GM19372 (cell line): ENCODE data around the gene PSMA7.
"Not testable (repeated sequence)": the region's sequence is repeated elsewhere in the genome, so short reads cannot be mapped to it uniquely, and the experiment has no call there.

ENCODE experiments used
- ATAC-seq: cut with Tn5 transposase; IDR thresholded peaks from one replicate; pipeline ENCODE4 v1.9.1; 2021; ENCODE audit warnings: mild to moderate bottlenecking, low read depth, moderate library complexity; ENCODE audit not compliant: unreplicated experiment

Gene PSMA7

GRCh38 chr20:62157387-62158087 is 14.3 kb upstream of the PSMA7 start:
- no peak for ATAC-seq

GRCh38 chr20:62156592-62157386 is 13.6 kb upstream of the PSMA7 start:
- ATAC-seq, result no peak

- no peak for ATAC-seq
These were observed 13.0 kb upstream of the PSMA7 start for GRCh38 chr20:62156254-62156556.

GRCh38 chr20:62155428-62156253 is 12.4 kb upstream of the PSMA7 start:
- no peak for ATAC-seq

GRCh38 chr20:62151835-62152364 is 8.7 kb upstream of the PSMA7 start:
- no peak for ATAC-seq

- no peak for ATAC-seq
These were observed 8.0 kb upstream of the PSMA7 start for GRCh38 chr20:62151225-62151624.

- ATAC-seq, result no peak
These were observed 7.0 kb upstream of the PSMA7 start for GRCh38 chr20:62150310-62150575.

- ATAC-seq, result no peak
These were observed 6.5 kb upstream of the PSMA7 start for GRCh38 chr20:62149532-62150309.

- ATAC-seq, result no peak
These were observed 5.7 kb upstream of the PSMA7 start for GRCh38 chr20:62148908-62149314.

- not testable (repeated sequence) for ATAC-seq
These were observed 5.2 kb upstream of the PSMA7 start for GRCh38 chr20:62148383-62148782.

GRCh38 chr20:62147528-62147927 is 4.3 kb upstream of the PSMA7 start:
- ATAC-seq, result no peak

GRCh38 chr20:62147125-62147524 is 3.9 kb upstream of the PSMA7 start:
- no peak for ATAC-seq

GRCh38 chr20:62146019-62146755 is 3.0 kb upstream of the PSMA7 start:
- no peak for ATAC-seq

GRCh38 chr20:62145688-62146018 is 2.5 kb upstream of the PSMA7 start:
- ATAC-seq, result no peak

- peak; percentile 22 for ATAC-seq
These were observed 997 bp upstream of the PSMA7 start for GRCh38 chr20:62143957-62144825.

GRCh38 chr20:62142252-62143080 is 728 bp downstream of the PSMA7 start:
- ATAC-seq, result no peak

- ATAC-seq, result no peak
These were observed 1.6 kb downstream of the PSMA7 start for GRCh38 chr20:62141397-62142251.
